Right hindlimb (tissue), 1 donor: ENCODE results near the gene TTLL7.
"Not testable (repeated sequence)": the region's sequence is repeated elsewhere in the genome, so short reads cannot be mapped to it uniquely, and the experiment has no call there.

Experiments used
- DNase-seq: peaks from one replicate; pipeline ENCODE4 v3.0.0-alpha.2; 2018

TTLL7 gene

GRCh38 chr1:83996191-83996590 is 2.7 kb downstream of the TTLL7 start:
- no peak for DNase-seq

- DNase-seq: no peak
Observed at GRCh38 chr1:83995649-83996048, 3.3 kb downstream of the TTLL7 start.

GRCh38 chr1:83994111-83994510 is 4.8 kb downstream of the TTLL7 start:
- DNase-seq: no peak

GRCh38 chr1:83990734-83991133 is 8.2 kb downstream of the TTLL7 start:
- no peak for DNase-seq

- DNase-seq: no peak
Observed at GRCh38 chr1:83985048-83985447, 13.9 kb downstream of the TTLL7 start.

GRCh38 chr1:83983918-83984317 is 15.0 kb downstream of the TTLL7 start:
- not testable (repeated sequence) for DNase-seq

- no peak for DNase-seq
Observed at GRCh38 chr1:83978056-83978455, 20.9 kb downstream of the TTLL7 start.

- DNase-seq: no peak
Observed at GRCh38 chr1:83976920-83977319, 22.0 kb downstream of the TTLL7 start.

- peak; percentile 21 for DNase-seq
Observed at GRCh38 chr1:83970802-83971201, 28.1 kb downstream of the TTLL7 start.

- no peak for DNase-seq
Observed at GRCh38 chr1:83970114-83970513, 28.8 kb downstream of the TTLL7 start.

GRCh38 chr1:83967336-83967735 is 31.6 kb downstream of the TTLL7 start:
- no peak for DNase-seq

GRCh38 chr1:83964153-83964552 is 34.8 kb downstream of the TTLL7 start:
- DNase-seq: no peak

GRCh38 chr1:83961571-83962295 is 37.2 kb downstream of the TTLL7 start:
- DNase-seq: no peak

GRCh38 chr1:83960669-83961277 is 38.2 kb downstream of the TTLL7 start:
- DNase-seq: no peak

- no peak for DNase-seq
Observed at GRCh38 chr1:83959824-83960498, 39.0 kb downstream of the TTLL7 start.

GRCh38 chr1:83958704-83959103 is 40.2 kb downstream of the TTLL7 start:
- DNase-seq: no peak

- no peak for DNase-seq
Observed at GRCh38 chr1:83954166-83954823, 44.6 kb downstream of the TTLL7 start.

GRCh38 chr1:83950106-83950661 is 48.7 kb downstream of the TTLL7 start:
- no peak for DNase-seq

GRCh38 chr1:83942914-83943313 is 56.0 kb downstream of the TTLL7 start:
- no peak for DNase-seq

- no peak for DNase-seq
Observed at GRCh38 chr1:83934550-83934949, 64.4 kb downstream of the TTLL7 start.

- DNase-seq: no peak
Observed at GRCh38 chr1:83932693-83933092, 66.2 kb downstream of the TTLL7 start.

GRCh38 chr1:83932281-83932680 is 66.7 kb downstream of the TTLL7 start:
- no peak for DNase-seq

GRCh38 chr1:83931658-83932253 is 67.2 kb downstream of the TTLL7 start:
- DNase-seq: no peak
